Keratinocyte (primary cell): ENCODE data around the gene FOXQ1.

Source experiments
- CTCF ChIP-seq, 3 experiments: IDR thresholded peaks in 1 of 3; conservative IDR thresholded peaks in 1 of 3; optimal IDR thresholded peaks in 1 of 3; 2 replicates in 2 of 3; 3 replicates in 1 of 3; pipeline versions ENCODE3 to v1.5.1; 2011; ENCODE audit warnings: low read length in 3 of 3, mild to moderate bottlenecking in 3 of 3, moderate library complexity in 2 of 3, control low read depth in 1 of 3, inconsistent platforms in 1 of 3; ENCODE audit not compliant: insufficient read depth in 2 of 3; ENCODE audit errors: extremely low read depth in 1 of 3
- EZH2 ChIP-seq: IDR thresholded peaks from one replicate; pipeline ENCODE4 v1.6.1; 2012; ENCODE audit warnings: inconsistent platforms, mild to moderate bottlenecking, low read length, moderate library complexity

GRCh38 chr6:1336246-1336843 is 24.4 kb downstream of the FOXQ1 start:
- TF ChIP-seq CTCF (optimal IDR thresholded peaks at IDR 0.05 in 1 of 3, IDR thresholded peaks at IDR 0.05 in 1 of 3, conservative IDR thresholded peaks at IDR 0.05 in 1 of 3; ENCODE audit: extremely low read depth in 1 of 3, insufficient read depth in 2 of 3, low read length in 3 of 3) (peak; percentile 75 to 100 (median 96)), EZH2 (no peak)
